GDM1 (cell line): ENCODE results near the gene MYO18A.

Experiments used
- DNase-seq: peaks from one replicate; lab custom pipeline; 2025; lab: John Stamatoyannopoulos, UW

The MYO18A gene

GRCh38 chr17:29168079-29168758 is 12.0 kb downstream of the MYO18A start:
- DNase-seq = no peak

GRCh38 chr17:29167393-29168078 is 12.7 kb downstream of the MYO18A start:
- no peak for DNase-seq

GRCh38 chr17:29166507-29166887 is 13.7 kb downstream of the MYO18A start:
- no peak for DNase-seq

GRCh38 chr17:29165800-29166506 is 14.2 kb downstream of the MYO18A start:
- no peak for DNase-seq

- DNase-seq = no peak
Observed at GRCh38 chr17:29165261-29165660, 14.9 kb downstream of the MYO18A start.

- no peak for DNase-seq
Observed at GRCh38 chr17:29163563-29163962, 16.6 kb downstream of the MYO18A start.

GRCh38 chr17:29162909-29163341 is 17.3 kb downstream of the MYO18A start:
- no peak for DNase-seq

- no peak for DNase-seq
Observed at GRCh38 chr17:29162082-29162908, 17.9 kb downstream of the MYO18A start.

GRCh38 chr17:29160253-29160652 is 19.9 kb downstream of the MYO18A start:
- no peak for DNase-seq

- no peak for DNase-seq
Observed at GRCh38 chr17:29159306-29159860, 20.8 kb downstream of the MYO18A start.

GRCh38 chr17:29158488-29159275 is 21.5 kb downstream of the MYO18A start:
- no peak for DNase-seq

- no peak for DNase-seq
Observed at GRCh38 chr17:29158096-29158487, 22.1 kb downstream of the MYO18A start.

GRCh38 chr17:29157310-29157709 is 22.9 kb downstream of the MYO18A start:
- DNase-seq = no peak

GRCh38 chr17:29156781-29157180 is 23.4 kb downstream of the MYO18A start:
- no peak for DNase-seq

- no peak for DNase-seq
Observed at GRCh38 chr17:29155966-29156338, 24.2 kb downstream of the MYO18A start.

GRCh38 chr17:29155227-29155965 is 24.8 kb downstream of the MYO18A start:
- DNase-seq = no peak

- DNase-seq = no peak
Observed at GRCh38 chr17:29154516-29155226, 25.5 kb downstream of the MYO18A start.

GRCh38 chr17:29151567-29151966 is 28.6 kb downstream of the MYO18A start:
- no peak for DNase-seq

- no peak for DNase-seq
Observed at GRCh38 chr17:29150161-29150560, 30.0 kb downstream of the MYO18A start.
